ENCODE results near the gene KIAA1755.
"Not testable (repeated sequence)": the region's sequence is repeated elsewhere in the genome, so short reads cannot be mapped to it uniquely, and the experiment has no call there.

The KIAA1755 gene

DNA sequence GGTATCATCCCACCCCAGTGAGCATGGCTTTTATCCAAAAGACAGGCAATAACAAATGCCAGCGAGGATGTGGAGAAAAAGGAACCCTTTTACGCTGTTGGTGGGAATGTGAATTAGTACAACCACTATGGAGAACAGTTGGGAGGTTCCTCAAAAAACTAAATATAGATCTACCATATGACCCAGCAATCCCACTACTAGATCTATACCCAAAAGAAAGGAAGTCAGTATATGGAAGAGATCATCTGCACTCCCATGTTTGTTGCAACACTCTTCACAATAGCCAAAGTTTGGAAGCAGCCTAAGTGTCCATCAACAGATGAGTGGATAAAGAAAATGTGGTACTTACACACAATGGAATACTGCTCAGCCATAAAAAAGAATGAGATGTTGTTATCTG is 5.9 kb upstream of the KIAA1755 start:
- DNase-seq (ENCODE audit: low read depth in 2 of 2), result no peak

GRCh38 chr20:38262931-38263330 is 2.4 kb upstream of the KIAA1755 start:
- no peak for DNase-seq (ENCODE audit: low read depth in 2 of 2)

GRCh38 chr20:38261054-38261390 is 487 bp upstream of the KIAA1755 start:
- no peak for DNase-seq (ENCODE audit: low read depth in 2 of 2)

- DNase-seq (ENCODE audit: low read depth in 2 of 2), result no peak
Observed at GRCh38 chr20:38260025-38260377, 534 bp downstream of the KIAA1755 start.

- DNase-seq (ENCODE audit: low read depth in 2 of 2), result no peak
Observed at GRCh38 chr20:38258545-38259215, 1.9 kb downstream of the KIAA1755 start.

DNA sequence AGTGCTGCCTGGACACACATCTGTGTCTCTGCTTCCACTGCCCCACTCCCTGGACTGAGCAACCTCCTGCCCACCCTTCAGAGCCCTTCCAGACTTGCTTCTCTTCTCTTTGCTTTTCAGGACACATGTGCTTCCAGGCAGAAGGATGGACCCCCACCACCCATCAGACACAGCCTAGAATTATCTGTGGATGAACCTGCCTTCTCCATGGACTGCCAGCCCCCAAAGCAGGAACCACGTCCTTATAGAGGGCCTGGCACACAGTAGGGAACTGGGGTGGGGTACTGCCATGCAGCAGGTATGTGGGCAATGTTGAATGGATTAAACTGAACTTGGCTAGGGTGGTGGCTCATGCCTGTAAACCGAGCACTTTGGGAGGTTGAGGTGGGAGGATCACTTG is 3.6 kb downstream of the KIAA1755 start:
- no peak for DNase-seq (ENCODE audit: low read depth in 2 of 2)

DNA sequence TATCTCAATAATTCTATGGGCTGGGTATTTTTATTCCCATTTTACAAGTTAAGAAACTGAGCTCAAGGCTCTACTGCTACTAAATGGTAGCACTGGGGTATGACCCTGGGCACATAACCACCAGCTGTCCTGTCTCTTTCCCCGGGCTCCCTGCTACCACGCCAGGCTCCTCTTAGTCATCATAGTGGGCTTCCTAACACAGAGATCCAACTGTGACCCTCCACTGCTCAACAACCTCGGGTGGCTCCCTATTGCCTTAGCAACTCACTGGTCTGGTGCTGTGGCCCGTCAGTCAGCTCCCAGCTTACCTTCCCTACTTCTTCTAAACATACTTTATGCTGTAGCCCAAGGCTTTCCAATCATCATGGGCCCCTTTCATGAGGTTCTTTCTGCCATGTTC is 4.5 kb downstream of the KIAA1755 start:
- DNase-seq (ENCODE audit: low read depth in 2 of 2), result no peak

DNA sequence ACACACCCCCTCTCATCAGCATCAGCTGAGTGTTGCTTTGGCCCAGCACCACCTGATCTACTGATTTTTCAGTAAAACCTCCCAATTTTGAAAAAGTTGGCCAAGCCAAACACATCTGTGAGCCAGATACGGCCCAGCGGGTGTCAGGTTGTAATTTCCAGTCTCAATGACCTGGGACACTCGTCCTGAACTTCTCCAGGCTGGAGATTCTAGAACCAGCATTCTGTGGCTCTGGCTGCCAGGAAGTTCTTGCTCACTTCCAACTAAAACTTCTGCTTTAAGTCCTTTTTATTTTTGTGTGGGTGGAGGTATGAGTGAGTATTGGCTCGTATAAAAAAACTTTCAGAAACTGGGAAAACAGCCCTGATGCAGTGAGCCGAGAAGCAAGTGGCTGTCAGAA is 5.1 kb downstream of the KIAA1755 start:
- no peak for DNase-seq (ENCODE audit: low read depth in 2 of 2)

DNA sequence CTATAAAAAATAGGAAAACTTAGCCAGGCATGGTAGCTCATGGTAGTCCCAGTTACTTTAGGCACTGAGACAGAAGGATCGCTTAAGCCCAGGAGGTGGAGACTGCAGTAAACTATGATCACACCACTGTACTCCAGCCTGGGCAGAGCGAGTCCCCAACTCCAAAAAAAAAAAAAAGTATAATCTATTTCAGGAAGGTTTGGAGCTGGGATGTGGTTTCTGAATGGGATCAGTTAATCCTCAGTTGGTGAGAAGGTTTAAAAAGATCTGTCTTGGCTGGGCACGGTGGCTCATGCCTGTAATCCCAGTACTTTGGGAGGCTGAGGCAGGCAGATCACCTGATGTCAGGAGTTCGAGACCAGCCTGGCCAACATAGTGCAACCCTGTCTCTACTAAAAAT is 5.9 kb downstream of the KIAA1755 start:
- DNase-seq (ENCODE audit: low read depth in 2 of 2), result not testable (repeated sequence)

DNA sequence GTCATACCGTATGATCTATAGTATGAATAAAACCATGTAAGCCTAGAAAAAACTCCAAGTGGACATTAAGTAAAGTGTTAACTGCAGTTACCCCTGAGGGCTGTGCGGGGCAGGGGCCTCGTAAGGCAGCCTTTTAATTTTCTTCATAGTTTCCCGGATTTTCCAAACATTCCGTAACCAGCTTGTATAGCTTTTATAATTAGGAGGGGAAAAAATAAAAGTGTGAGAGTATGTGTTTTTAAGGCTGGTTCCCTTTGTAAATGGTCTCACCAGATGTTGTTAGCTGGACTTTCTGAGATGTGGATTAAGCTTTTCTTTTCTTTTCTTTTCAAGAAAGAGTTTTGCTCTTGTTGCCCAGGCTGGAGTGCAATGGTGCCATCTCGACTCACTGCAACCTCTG is 7.0 kb downstream of the KIAA1755 start:
- DNase-seq (ENCODE audit: low read depth in 2 of 2), result no peak

- no peak for DNase-seq (ENCODE audit: low read depth in 2 of 2)
Observed at GRCh38 chr20:38252292-38253288, 7.9 kb downstream of the KIAA1755 start.

GRCh38 chr20:38251441-38251840 is 9.1 kb downstream of the KIAA1755 start:
- DNase-seq (ENCODE audit: low read depth in 2 of 2), result not testable (repeated sequence)

DNA sequence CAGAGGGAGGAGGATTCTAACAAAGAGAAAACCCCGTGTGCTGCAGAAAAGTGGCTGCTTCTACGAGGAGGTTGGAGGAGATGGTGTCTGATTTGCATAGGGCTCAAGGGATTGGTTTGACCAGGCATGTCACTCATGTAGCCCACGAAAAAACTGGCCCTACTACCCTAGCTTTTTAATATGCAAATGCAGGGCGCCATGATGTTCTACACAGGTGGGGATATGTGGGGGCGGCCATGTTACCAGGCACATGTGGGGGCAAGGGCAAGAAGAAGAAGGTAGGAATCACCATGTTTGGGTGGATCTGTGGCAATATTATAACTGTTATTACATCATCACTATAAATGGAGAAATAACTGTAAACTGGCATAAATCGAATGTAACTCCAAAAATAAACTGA is 9.9 kb downstream of the KIAA1755 start:
- DNase-seq (ENCODE audit: low read depth in 2 of 2), result no peak

DNA sequence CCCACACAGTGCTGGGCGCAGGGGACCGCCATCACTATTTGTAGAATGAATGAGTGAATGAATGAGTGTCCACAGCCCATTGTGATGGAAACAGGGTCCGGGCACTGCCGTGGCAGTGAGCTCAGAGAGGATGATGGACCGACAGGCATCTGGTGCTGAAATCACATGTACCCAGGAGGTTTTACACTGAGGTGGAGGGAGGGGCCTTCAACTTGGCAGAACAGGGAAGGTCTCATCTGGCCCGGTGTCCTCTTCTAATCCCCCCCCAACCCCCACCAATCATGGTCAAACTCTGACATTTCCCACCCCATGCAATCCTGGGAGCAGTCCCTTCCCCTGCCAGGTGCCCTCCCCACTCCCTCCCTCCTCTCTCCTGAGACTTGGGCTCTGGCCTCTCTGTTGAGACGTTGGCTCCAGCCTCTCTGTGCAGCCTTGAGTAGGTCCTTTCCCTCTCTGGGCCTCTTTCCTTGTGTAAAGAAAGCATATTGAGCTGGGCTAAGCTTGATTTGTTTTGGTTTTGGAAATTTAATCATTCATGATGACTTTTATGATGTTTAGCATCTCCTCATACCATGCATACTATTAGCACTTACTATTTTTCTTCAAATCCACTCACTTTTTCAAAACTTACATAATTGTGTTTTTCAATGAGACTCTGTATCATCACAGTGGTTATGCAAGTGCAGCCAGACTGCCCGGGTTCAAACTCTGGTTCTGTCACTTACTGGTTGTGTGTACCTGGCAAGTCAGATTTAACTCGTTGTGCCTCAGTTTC is 10.8 kb downstream of the KIAA1755 start:
- no peak for DNase-seq (ENCODE audit: low read depth in 2 of 2)

GRCh38 chr20:38248133-38248532 is 12.4 kb downstream of the KIAA1755 start:
- DNase-seq (ENCODE audit: low read depth in 2 of 2), result no peak

GRCh38 chr20:38247725-38248124 is 12.8 kb downstream of the KIAA1755 start:
- DNase-seq (ENCODE audit: low read depth in 2 of 2), result not testable (repeated sequence)

GRCh38 chr20:38247166-38247509 is 13.4 kb downstream of the KIAA1755 start:
- no peak for DNase-seq (ENCODE audit: low read depth in 2 of 2)

GRCh38 chr20:38246357-38247165 is 14.0 kb downstream of the KIAA1755 start:
- no peak for DNase-seq (ENCODE audit: low read depth in 2 of 2)

- DNase-seq (ENCODE audit: low read depth in 2 of 2), result no peak
Observed at GRCh38 chr20:38245753-38246152, 14.8 kb downstream of the KIAA1755 start.

DNA sequence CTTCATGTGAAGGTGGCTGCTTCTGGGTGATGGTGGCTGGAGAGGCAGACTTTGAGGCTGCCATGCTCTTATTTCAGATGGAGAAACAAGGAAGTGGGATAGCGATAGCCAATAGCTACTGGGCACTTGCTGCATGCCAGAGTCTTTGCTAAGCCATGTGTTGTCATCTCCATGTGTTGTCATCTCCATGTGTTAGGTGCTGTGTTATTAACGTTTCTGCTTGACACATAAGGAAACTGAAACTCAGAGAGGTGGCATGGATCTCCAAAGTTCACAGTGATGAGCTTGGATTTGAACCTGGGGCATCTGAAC is 16.9 kb downstream of the KIAA1755 start:
- no peak for DNase-seq (ENCODE audit: low read depth in 2 of 2)

DNA sequence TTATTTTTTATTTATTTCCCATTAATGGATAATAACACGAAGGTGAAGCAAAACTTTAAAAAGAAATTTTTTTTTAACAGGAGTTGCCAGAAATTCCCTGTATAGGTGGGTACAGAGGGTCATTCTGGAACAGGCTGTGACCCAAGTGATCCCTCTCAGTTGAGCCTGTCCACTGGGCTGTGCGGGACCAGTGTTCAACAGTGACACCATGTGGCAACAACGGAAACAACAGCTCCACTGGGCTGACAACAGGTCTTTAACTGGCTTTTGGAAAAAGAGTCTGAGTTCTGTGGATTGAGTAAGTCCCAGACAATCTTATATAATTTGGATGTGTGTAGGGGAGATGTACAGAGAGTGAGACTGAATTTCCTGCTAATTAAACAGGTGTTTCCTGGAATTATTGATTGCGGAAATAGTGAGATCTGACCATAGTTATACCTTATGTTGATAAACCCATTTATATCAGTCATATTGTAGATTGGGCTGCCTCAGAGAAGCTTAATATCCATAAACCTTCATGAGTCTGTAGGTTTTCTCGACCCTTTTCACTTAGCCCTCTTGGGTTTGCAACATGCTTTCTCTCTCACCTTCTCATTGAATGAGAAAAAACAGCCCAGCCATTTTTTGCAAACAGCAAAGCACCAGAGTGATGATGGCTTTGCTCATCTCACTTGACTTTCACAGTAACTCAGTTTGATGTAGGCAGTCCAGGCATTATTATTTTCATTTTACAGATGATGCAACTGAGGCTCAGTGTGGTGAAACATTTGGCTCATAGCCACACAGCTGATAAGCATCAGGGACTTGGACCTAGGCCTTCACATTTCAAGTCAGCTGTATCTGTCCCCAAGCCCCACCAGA is 17.5 kb downstream of the KIAA1755 start:
- DNase-seq (ENCODE audit: low read depth in 2 of 2), result no peak

Data from fibroblast of skin of left quadriceps (primary cell).